Naive thymus-derived CD4-positive, alpha-beta T cell (primary cell): ENCODE measurements around the gene B4GALNT4. TPM values are rescaled to one million over a fixed set of nuclear protein-coding genes. Genes with fewer than 3 reads are reported as not detected.
"Not testable (repeated sequence)": the region's sequence is repeated elsewhere in the genome, so short reads cannot be mapped to it uniquely, and the experiment has no call there.

Experiments
- ATAC-seq: fragments of 150-1000 bp; cut with Tn5 transposase; 2 replicates; pipeline ENCODE4 v1.10.0; 2021; ENCODE audit warnings: mild to moderate bottlenecking, moderate library complexity
- CTCF ChIA-PET: fragments of 350-600 bp; sonication (Branson Sonifier 250); formaldehyde crosslinking; loops from one replicate; lab custom pipeline; 2021; ENCODE audit warnings: antibody characterized with exemption; lab: Charles Lee
- POLR2A ChIA-PET: fragments of 350-600 bp; sonication (Branson Sonifier 250); formaldehyde crosslinking; loops from one replicate; lab custom pipeline; 2021; ENCODE audit warnings: antibody characterized with exemption, inconsistent platforms; lab: Charles Lee
- DNase-seq, 9 donors: peaks; one replicate each; pipeline versions ENCODE4 v3.0.0 to v3.0.0-alpha.2; 2020 to 2022; ENCODE audit warnings: mixed read lengths in 1 of 9
- H3K27ac ChIP-seq: one replicate; pipeline ENCODE4 v1.7.0; 2013; ENCODE audit warnings: mild to moderate bottlenecking, low read depth, low read length, moderate library complexity
- H3K27me3 ChIP-seq, 2 donors: one replicate each; pipeline ENCODE4 v1.7.0; 2013; ENCODE audit warnings: low read length in 2 of 2, mild to moderate bottlenecking in 2 of 2, moderate library complexity in 2 of 2; ENCODE audit not compliant: control insufficient read depth in 2 of 2, insufficient read depth in 2 of 2
- H3K36me3 ChIP-seq, 3 experiments: 1 replicate in 2 of 3; 2 replicates in 1 of 3; pipeline ENCODE4 v1.7.0; 2013; ENCODE audit warnings: low read length in 3 of 3, mild to moderate bottlenecking in 3 of 3, moderate library complexity in 1 of 3; ENCODE audit not compliant: insufficient read depth in 3 of 3, control insufficient read depth in 2 of 3
- H3K4me1 ChIP-seq, 2 donors: one replicate each; pipeline ENCODE4 v1.7.0; 2013; ENCODE audit warnings: low read length in 2 of 2, mild to moderate bottlenecking in 2 of 2, moderate library complexity in 1 of 2; ENCODE audit not compliant: control insufficient read depth in 2 of 2, insufficient read depth in 2 of 2
- H3K4me3 ChIP-seq: 2 replicates; pipeline ENCODE4 v1.7.0; 2013; ENCODE audit warnings: mild to moderate bottlenecking, low read length
- H3K9me3 ChIP-seq, 3 experiments: 1 replicate in 2 of 3; 2 replicates in 1 of 3; pipeline ENCODE4 v1.7.0; 2013; ENCODE audit warnings: low read length in 3 of 3; ENCODE audit not compliant: control insufficient read depth in 2 of 3
- H3K27ac Mint-ChIP-seq, 9 donors: one replicate each; pipeline ENCODE4 v1.8.0; 2020 to 2022; ENCODE audit warnings: mixed read lengths in 9 of 9, mild to moderate bottlenecking in 8 of 9, moderate library complexity in 5 of 9, inconsistent platforms in 2 of 9
- H3K27me3 Mint-ChIP-seq, 5 donors: one replicate each; pipeline ENCODE4 v1.8.0; 2021 to 2022; ENCODE audit warnings: mixed read lengths in 5 of 5, mild to moderate bottlenecking in 1 of 5
- H3K36me3 Mint-ChIP-seq, 5 donors: one replicate each; pipeline ENCODE4 v1.8.0; 2020 to 2022; ENCODE audit warnings: mixed read lengths in 5 of 5, mild to moderate bottlenecking in 3 of 5, inconsistent platforms in 1 of 5
- H3K4me1 Mint-ChIP-seq, 7 donors: one replicate each; pipeline ENCODE4 v1.8.0; 2020 to 2022; ENCODE audit warnings: mixed read lengths in 7 of 7, mild to moderate bottlenecking in 3 of 7, inconsistent platforms in 1 of 7
- H3K4me3 Mint-ChIP-seq, 10 donors: one replicate each; pipeline ENCODE4 v1.8.0; 2020 to 2022; ENCODE audit warnings: mild to moderate bottlenecking in 10 of 10, mixed read lengths in 10 of 10, moderate library complexity in 6 of 10, inconsistent platforms in 2 of 10
- H3K9me3 Mint-ChIP-seq, 11 donors: one replicate each; pipeline ENCODE4 v1.8.0; 2020 to 2022; ENCODE audit warnings: mixed read lengths in 11 of 11, mild to moderate bottlenecking in 4 of 11, inconsistent platforms in 1 of 11, moderate library complexity in 1 of 11
- intact Hi-C, 2 donors: fragments of 100-400 bp; cut with micrococcal nuclease; formaldehyde crosslinking; loops; one replicate each; pipeline ENCODE4 v1.15.1; 2023
- polyA plus RNA-seq, 2 donors: library from polyadenylated mRNA; unstranded; fragments of 300-500 nt; fragmentation: Illumina TruSeq; gene quantifications; one replicate each; pipeline ENCODE4 v1.2.3, GENCODE V29; 2021
- total RNA-seq, 6 experiments: library from RNA in 5 of 6; stranded (reverse) in 5 of 6; gene quantifications; 1 replicate in 5 of 6; 2 replicates in 1 of 6; pipeline ENCODE4 v1.2.3 and lab custom pipeline; 2021 to 2026

The B4GALNT4 gene
- total and polyA plus RNA-seq, 7 experiments from 2014 or later, result 0.14 to 11.8 (median 2.6) TPM; not detected in 1

DNA sequence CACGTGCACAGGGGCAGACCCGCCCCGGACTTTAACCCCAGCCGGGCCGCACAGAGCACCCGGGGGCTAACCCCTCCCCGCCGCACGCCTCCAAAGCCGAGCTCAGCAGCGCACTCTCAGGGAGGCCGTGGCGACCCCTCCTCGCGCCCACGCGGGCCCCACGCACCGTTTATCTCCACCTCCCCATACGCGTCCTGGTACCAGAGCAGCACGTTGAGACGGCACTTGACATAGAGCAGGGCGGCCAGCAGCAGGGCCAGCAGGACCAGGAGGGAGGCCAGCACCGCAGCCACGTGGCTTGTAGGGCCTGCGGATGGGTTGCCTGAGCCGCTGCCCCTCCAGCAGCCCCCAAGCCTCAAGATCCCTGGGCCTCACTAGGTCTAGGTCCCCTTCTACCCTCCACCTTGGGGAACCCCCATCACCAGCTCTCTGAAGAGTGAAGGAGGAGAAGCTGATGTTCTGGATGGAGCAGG is 38.4 kb downstream of the B4GALNT4 start:
- peak overlapping the region; percentile 71 for H3K27ac ChIP-seq
- Mint-ChIP-seq H3K4me1 (peaks cover 4 to 22% (median 6%) of the 10 kb centered on the region in 7 donors), H3K36me3 (peaks cover 0 to 2% (median 0%) of the 10 kb centered on the region in 5 donors), H3K27me3 (no peaks in the 10 kb centered on the region), H3K27ac (peak overlapping the region in 6 of 9 donors; percentile 38 to 85 (median 52)), H3K9me3 (no peaks in the 10 kb centered on the region), H3K4me3 (peak overlapping the region in 4 of 10 donors; percentile 37 to 51 (median 44))
- intact Hi-C loops, result loop anchor here (1.0 to 5.0 kb wide), 12 partner anchors 8 to 315 kb away; partner anchors contain the start of genes BET1L (in 2 of the 2), PSMD13 (in 2 of the 2), RIC8A (in 2 of the 2) and SIRT3 (in 2 of the 2)
- POLR2A ChIA-PET, result interaction anchor here (0.5 to 7.7 kb wide), 15 partner anchors 7 to 330 kb away, joined by 3 to 109 read pairs (median 5); partner anchors contain the start of genes BET1L, PSMD13, PTDSS2 and RIC8A
- H3K4me1 ChIP-seq, result peaks cover 10 to 14% of the 10 kb centered on the region in 2 donors
- CTCF ChIA-PET, result interaction anchor here (0.6 to 3.3 kb wide), 4 partner anchors 8 to 55 kb away, joined by 3 to 36 read pairs (median 6); partner anchors contain the start of gene PTDSS2
- DNase-seq (peak in 3 of 9 donors; percentile 46 to 65 (median 58)), ATAC-seq (peak; percentile 9)
- H3K9me3 ChIP-seq, result no peaks in the 10 kb centered on the region
- peaks cover 0 to 34% (median 0%) of the 10 kb centered on the region in 3 experiments for H3K36me3 ChIP-seq
- H3K4me3 ChIP-seq, result no peak overlapping the region
- H3K27me3 ChIP-seq, result no peaks in the 10 kb centered on the region

DNA sequence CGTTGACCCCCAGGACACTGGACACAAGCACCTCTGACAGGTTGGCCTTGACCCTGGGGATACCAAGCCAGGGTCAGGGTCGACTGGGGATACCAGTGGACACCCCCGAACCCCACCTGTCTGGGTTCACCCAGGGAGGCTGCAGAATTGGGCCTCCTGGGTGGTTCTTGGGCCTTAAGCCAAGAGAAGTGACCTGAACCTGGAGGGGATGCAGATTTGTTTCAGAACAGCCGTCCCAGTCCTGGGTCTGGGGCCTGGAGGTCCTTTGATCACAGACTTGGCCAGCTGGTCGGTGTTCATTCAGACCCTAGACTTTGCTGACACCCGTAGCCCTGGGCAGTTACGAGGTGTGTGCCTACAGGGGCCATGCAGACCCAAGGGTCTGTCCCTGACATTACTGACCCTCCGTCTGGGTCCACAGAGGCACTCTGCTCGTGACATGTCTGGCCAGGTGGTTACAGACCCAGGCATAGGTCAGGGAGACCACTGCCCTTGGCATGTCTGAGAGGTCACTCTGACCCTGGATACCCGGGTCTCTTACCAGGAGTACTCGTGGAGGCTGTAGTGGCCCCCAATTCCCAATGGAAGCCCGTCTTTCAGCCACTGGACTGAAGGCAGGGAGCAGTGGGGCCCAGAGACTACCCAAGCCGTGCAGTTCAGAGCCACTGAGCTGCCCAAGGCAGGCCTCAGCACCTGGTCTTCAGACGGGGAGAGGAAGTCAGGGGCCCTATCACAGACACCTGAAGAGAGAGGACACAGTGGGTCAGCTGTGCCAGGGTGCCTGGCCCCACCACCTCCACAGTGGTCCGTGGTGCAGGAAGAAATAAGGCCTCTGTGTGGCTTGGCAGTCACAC is 39.1 kb downstream of the B4GALNT4 start:
- Histone ChIP-seq H3K4me1 (peaks cover 17 to 20% of the 10 kb centered on the region in 2 donors), H3K4me3 (no peak overlapping the region), H3K36me3 (peaks cover 0 to 34% (median 0%) of the 10 kb centered on the region in 3 experiments), H3K27ac (peak overlapping the region; percentile 71), H3K9me3 (no peaks in the 10 kb centered on the region), H3K27me3 (no peaks in the 10 kb centered on the region)
- intact Hi-C loops, result loop anchor here in 1 of 2 donors (5.0 kb wide), 2 partner anchors 141 to 314 kb away; no protein-coding TSS in a partner anchor
- ChIA-PET CTCF (interaction anchor here (0.6 to 1.9 kb wide), 2 partner anchors 8 to 54 kb away, joined by 3 to 8 read pairs; no protein-coding TSS in a partner anchor), POLR2A (interaction anchor here (0.6 to 7.7 kb wide), 7 partner anchors 18 to 387 kb away, joined by 3 to 109 read pairs (median 3); partner anchors contain the start of genes BET1L, PSMD13, PTDSS2 and RIC8A)
- no peaks in the 10 kb centered on the region for H3K9me3 Mint-ChIP-seq
- DNase-seq, result peak in 1 of 9 donors; percentile 10
- peak overlapping the region in 2 of 10 donors; percentile 21 to 49 for H3K4me3 Mint-ChIP-seq
- H3K27ac Mint-ChIP-seq, result peak overlapping the region in 3 of 9 donors; percentile 21 to 85 (median 51)
- H3K36me3 Mint-ChIP-seq, result peaks cover 0 to 4% (median 0%) of the 10 kb centered on the region in 5 donors
- no peak for ATAC-seq
- H3K4me1 Mint-ChIP-seq, result peaks cover 7 to 29% (median 11%) of the 10 kb centered on the region in 7 donors
- no peaks in the 10 kb centered on the region for H3K27me3 Mint-ChIP-seq

DNA sequence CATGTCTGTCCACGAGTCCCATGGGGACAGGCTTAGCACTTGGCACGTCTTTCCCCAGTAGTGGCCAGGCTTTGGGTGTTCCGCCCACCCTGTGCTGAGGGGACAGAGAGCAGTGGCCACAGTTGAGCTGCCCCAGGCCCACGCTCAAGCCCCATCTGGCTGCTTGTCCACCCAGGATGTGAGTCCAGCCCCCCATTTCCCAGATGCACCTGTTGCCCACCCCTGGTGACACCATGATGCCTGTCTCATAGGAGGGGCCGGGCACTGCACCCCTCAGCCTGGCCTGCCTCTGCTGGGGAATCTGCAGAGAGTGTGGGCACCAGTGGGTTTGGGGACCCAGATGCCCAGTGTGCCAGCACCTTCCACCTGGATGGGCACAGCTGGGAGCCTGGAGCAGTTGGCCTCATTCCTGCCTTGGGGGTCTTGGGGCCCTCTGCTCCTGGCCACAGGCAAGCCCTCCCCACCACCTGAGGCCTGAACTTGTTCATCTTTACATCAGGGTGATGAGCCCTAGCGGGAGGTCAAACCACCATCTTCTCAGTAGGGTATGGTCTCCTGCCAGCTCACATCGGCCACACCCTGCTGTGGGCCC is 39.8 kb downstream of the B4GALNT4 start:
- peaks cover 8 to 31% (median 14%) of the 10 kb centered on the region in 7 donors for H3K4me1 Mint-ChIP-seq
- H3K27ac ChIP-seq, result no peak overlapping the region
- H3K4me3 Mint-ChIP-seq, result no peak overlapping the region
- POLR2A ChIA-PET, result interaction anchor here (0.6 to 7.7 kb wide), 4 partner anchors 17 to 387 kb away, joined by 3 to 109 read pairs (median 3); partner anchors contain the start of gene PTDSS2
- H3K9me3 ChIP-seq, result no peaks in the 10 kb centered on the region
- H3K36me3 ChIP-seq, result peaks cover 0 to 34% (median 0%) of the 10 kb centered on the region in 3 experiments
- no peaks in the 10 kb centered on the region for H3K27me3 ChIP-seq
- no peaks in the 10 kb centered on the region for H3K27me3 Mint-ChIP-seq
- no peak for DNase-seq
- intact Hi-C loops, result loop anchor here in 1 of 2 donors (5.0 kb wide), 2 partner anchors 142 to 313 kb away; no protein-coding TSS in a partner anchor
- H3K4me1 ChIP-seq, result peaks cover 17 to 21% of the 10 kb centered on the region in 2 donors
- CTCF ChIA-PET, result interaction anchor here (0.7 kb wide), 1 partner anchor 39 kb away, joined by 3 read pairs; no protein-coding TSS in a partner anchor
- peak overlapping the region in 3 of 9 donors; percentile 21 to 60 (median 43) for H3K27ac Mint-ChIP-seq
- no peak for ATAC-seq
- no peaks in the 10 kb centered on the region for H3K9me3 Mint-ChIP-seq
- no peak overlapping the region for H3K4me3 ChIP-seq
- peaks cover 0 to 6% (median 0%) of the 10 kb centered on the region in 5 donors for H3K36me3 Mint-ChIP-seq

DNA sequence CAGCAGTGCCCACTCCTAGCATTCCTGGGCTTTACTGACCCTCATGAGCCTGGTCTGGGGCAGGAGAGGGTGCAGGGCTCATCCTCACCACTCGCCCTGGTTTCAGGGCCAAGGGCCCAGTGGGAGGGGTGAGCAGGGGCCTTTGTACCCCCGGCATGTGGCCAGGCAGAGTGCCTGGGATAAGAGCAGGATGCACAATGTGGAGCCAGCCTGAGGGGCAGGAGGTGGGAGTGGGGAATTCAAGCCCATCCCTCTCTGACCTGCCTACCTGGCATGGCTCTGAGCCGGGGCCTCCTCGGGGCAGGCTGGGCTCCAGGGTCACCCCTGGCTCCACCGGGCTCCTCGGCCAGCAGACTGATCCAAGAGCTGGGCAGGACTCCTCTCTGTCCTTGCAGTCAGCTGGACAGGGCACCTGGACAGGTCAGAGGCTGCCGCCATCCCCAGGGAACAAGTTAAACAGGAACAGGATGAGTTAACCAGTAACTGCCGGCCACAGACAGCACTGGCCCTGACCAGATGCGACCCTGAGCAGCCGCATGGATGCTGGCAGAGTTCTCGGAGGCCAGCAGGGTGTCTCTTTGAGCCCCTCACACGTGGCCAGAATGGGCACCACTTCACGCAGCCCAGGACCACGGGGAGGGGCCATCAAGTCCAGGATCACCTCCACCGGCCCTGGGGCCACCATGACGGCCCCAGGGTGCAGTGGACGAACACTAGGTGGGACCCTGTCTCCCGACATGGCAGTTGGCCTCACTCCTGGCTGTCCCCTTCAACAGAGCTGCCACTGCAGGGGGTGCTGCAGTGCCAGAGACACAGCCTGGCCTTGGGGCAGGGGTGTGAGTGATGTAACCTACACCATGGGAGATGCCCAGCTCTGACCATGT is 40.5 kb downstream of the B4GALNT4 start:
- Histone ChIP-seq H3K27me3 (no peaks in the 10 kb centered on the region), H3K4me1 (peaks cover 17 to 21% of the 10 kb centered on the region in 2 donors), H3K4me3 (no peak overlapping the region), H3K9me3 (no peaks in the 10 kb centered on the region), H3K27ac (no peak overlapping the region), H3K36me3 (peaks cover 0 to 33% (median 0%) of the 10 kb centered on the region in 3 experiments)
- H3K4me1 Mint-ChIP-seq, result peaks cover 14 to 38% (median 20%) of the 10 kb centered on the region in 7 donors
- ATAC-seq (no peak), DNase-seq (peak in 1 of 9 donors; percentile 23)
- peak overlapping the region in 2 of 9 donors; percentile 14 to 21 for H3K27ac Mint-ChIP-seq
- H3K9me3 Mint-ChIP-seq, result no peaks in the 10 kb centered on the region
- ChIA-PET CTCF (interaction anchor here (0.7 to 1.0 kb wide), 4 partner anchors 31 to 41 kb away, joined by 3 to 9 read pairs (median 4); no protein-coding TSS in a partner anchor), POLR2A (interaction anchor here (0.6 to 7.7 kb wide), 4 partner anchors 33 to 125 kb away, joined by 3 to 109 read pairs (median 5); partner anchors contain the start of gene PTDSS2)
- intact Hi-C loops, result loop anchor here in 1 of 2 donors (5.0 to 10.0 kb wide), 4 partner anchors 143 to 385 kb away; partner anchors contain the start of genes CEND1, DEAF1, SLC25A22 and TMEM80
- no peaks in the 10 kb centered on the region for H3K27me3 Mint-ChIP-seq
- peaks cover 0 to 12% (median 0%) of the 10 kb centered on the region in 5 donors for H3K36me3 Mint-ChIP-seq
- H3K4me3 Mint-ChIP-seq, result no peak overlapping the region

GRCh38 chr11:410711-411110 is 41.4 kb downstream of the B4GALNT4 start:
- intact Hi-C loops, result loop anchor here in 1 of 2 donors (10.0 kb wide), 2 partner anchors 284 to 384 kb away; partner anchors contain the start of genes CEND1, DEAF1, SLC25A22 and TMEM80

More at GRCh38 chr11:410711-411110, 41.4 kb downstream of the B4GALNT4 start:
- Histone ChIP-seq H3K4me1 (peaks cover 19 to 25% of the 10 kb centered on the region in 2 donors), H3K36me3 (peaks cover 0 to 24% (median 0%) of the 10 kb centered on the region in 3 experiments)
- not testable (repeated sequence) for H3K27me3 ChIP-seq, DNase-seq, H3K27me3 Mint-ChIP-seq, H3K4me3 Mint-ChIP-seq, ATAC-seq, H3K4me3 ChIP-seq, H3K27ac ChIP-seq, H3K9me3 Mint-ChIP-seq, H3K9me3 ChIP-seq, H3K27ac Mint-ChIP-seq
- Mint-ChIP-seq H3K36me3 (peaks cover 0 to 11% (median 0%) of the 10 kb centered on the region in 5 donors), H3K4me1 (peaks cover 14 to 34% (median 23%) of the 10 kb centered on the region in 7 donors)
- POLR2A ChIA-PET, result interaction anchor here (1.4 to 7.7 kb wide), 2 partner anchors 33 to 38 kb away, joined by 7 to 109 read pairs; partner anchors contain the start of gene PTDSS2
- CTCF ChIA-PET, result interaction anchor here (0.9 to 1.2 kb wide), 3 partner anchors 37 to 40 kb away, joined by 3 to 4 read pairs (median 3); no protein-coding TSS in a partner anchor
